Naive thymus-derived CD4-positive, alpha-beta T cell (primary cell): Measurements from ENCODE around the gene AMIGO3. TPM values are rescaled to one million over a fixed set of nuclear protein-coding genes. Genes with fewer than 3 reads are reported as not detected.

Experiments
- ATAC-seq: fragments of 150-1000 bp; cut with Tn5 transposase; 2 replicates; pipeline ENCODE4 v1.10.0; 2021; ENCODE audit warnings: mild to moderate bottlenecking, moderate library complexity
- CTCF ChIA-PET: fragments of 350-600 bp; sonication (Branson Sonifier 250); formaldehyde crosslinking; loops from one replicate; lab custom pipeline; 2021; ENCODE audit warnings: antibody characterized with exemption; lab: Charles Lee
- POLR2A ChIA-PET: fragments of 350-600 bp; sonication (Branson Sonifier 250); formaldehyde crosslinking; loops from one replicate; lab custom pipeline; 2021; ENCODE audit warnings: antibody characterized with exemption, inconsistent platforms; lab: Charles Lee
- DNase-seq, 9 donors: peaks; one replicate each; pipeline versions ENCODE4 v3.0.0 to v3.0.0-alpha.2; 2020 to 2022; ENCODE audit warnings: mixed read lengths in 1 of 9
- H3K27ac ChIP-seq: one replicate; pipeline ENCODE4 v1.7.0; 2013; ENCODE audit warnings: mild to moderate bottlenecking, low read depth, low read length, moderate library complexity
- H3K27me3 ChIP-seq, 2 donors: one replicate each; pipeline ENCODE4 v1.7.0; 2013; ENCODE audit warnings: low read length in 2 of 2, mild to moderate bottlenecking in 2 of 2, moderate library complexity in 2 of 2; ENCODE audit not compliant: control insufficient read depth in 2 of 2, insufficient read depth in 2 of 2
- H3K36me3 ChIP-seq, 3 experiments: 1 replicate in 2 of 3; 2 replicates in 1 of 3; pipeline ENCODE4 v1.7.0; 2013; ENCODE audit warnings: low read length in 3 of 3, mild to moderate bottlenecking in 3 of 3, moderate library complexity in 1 of 3; ENCODE audit not compliant: insufficient read depth in 3 of 3, control insufficient read depth in 2 of 3
- H3K4me1 ChIP-seq, 2 donors: one replicate each; pipeline ENCODE4 v1.7.0; 2013; ENCODE audit warnings: low read length in 2 of 2, mild to moderate bottlenecking in 2 of 2, moderate library complexity in 1 of 2; ENCODE audit not compliant: control insufficient read depth in 2 of 2, insufficient read depth in 2 of 2
- H3K4me3 ChIP-seq: 2 replicates; pipeline ENCODE4 v1.7.0; 2013; ENCODE audit warnings: mild to moderate bottlenecking, low read length
- H3K9me3 ChIP-seq, 3 experiments: 1 replicate in 2 of 3; 2 replicates in 1 of 3; pipeline ENCODE4 v1.7.0; 2013; ENCODE audit warnings: low read length in 3 of 3; ENCODE audit not compliant: control insufficient read depth in 2 of 3
- H3K27ac Mint-ChIP-seq, 9 donors: one replicate each; pipeline ENCODE4 v1.8.0; 2020 to 2022; ENCODE audit warnings: mixed read lengths in 9 of 9, mild to moderate bottlenecking in 8 of 9, moderate library complexity in 5 of 9, inconsistent platforms in 2 of 9
- H3K27me3 Mint-ChIP-seq, 5 donors: one replicate each; pipeline ENCODE4 v1.8.0; 2021 to 2022; ENCODE audit warnings: mixed read lengths in 5 of 5, mild to moderate bottlenecking in 1 of 5
- H3K36me3 Mint-ChIP-seq, 5 donors: one replicate each; pipeline ENCODE4 v1.8.0; 2020 to 2022; ENCODE audit warnings: mixed read lengths in 5 of 5, mild to moderate bottlenecking in 3 of 5, inconsistent platforms in 1 of 5
- H3K4me1 Mint-ChIP-seq, 7 donors: one replicate each; pipeline ENCODE4 v1.8.0; 2020 to 2022; ENCODE audit warnings: mixed read lengths in 7 of 7, mild to moderate bottlenecking in 3 of 7, inconsistent platforms in 1 of 7
- H3K4me3 Mint-ChIP-seq, 10 donors: one replicate each; pipeline ENCODE4 v1.8.0; 2020 to 2022; ENCODE audit warnings: mild to moderate bottlenecking in 10 of 10, mixed read lengths in 10 of 10, moderate library complexity in 6 of 10, inconsistent platforms in 2 of 10
- H3K9me3 Mint-ChIP-seq, 11 donors: one replicate each; pipeline ENCODE4 v1.8.0; 2020 to 2022; ENCODE audit warnings: mixed read lengths in 11 of 11, mild to moderate bottlenecking in 4 of 11, inconsistent platforms in 1 of 11, moderate library complexity in 1 of 11
- intact Hi-C, 2 donors: fragments of 100-400 bp; cut with micrococcal nuclease; formaldehyde crosslinking; loops; one replicate each; pipeline ENCODE4 v1.15.1; 2023
- polyA plus RNA-seq, 2 donors: library from polyadenylated mRNA; unstranded; fragments of 300-500 nt; fragmentation: Illumina TruSeq; gene quantifications; one replicate each; pipeline ENCODE4 v1.2.3, GENCODE V29; 2021
- total RNA-seq, 6 experiments: library from RNA in 5 of 6; stranded (reverse) in 5 of 6; gene quantifications; 1 replicate in 5 of 6; 2 replicates in 1 of 6; pipeline ENCODE4 v1.2.3 and lab custom pipeline; 2021 to 2026

The AMIGO3 gene
- total and polyA plus RNA-seq, 7 experiments from 2014 or later, result 0.16 to 1.8 (median 0.41) TPM; not detected in 3

DNA sequence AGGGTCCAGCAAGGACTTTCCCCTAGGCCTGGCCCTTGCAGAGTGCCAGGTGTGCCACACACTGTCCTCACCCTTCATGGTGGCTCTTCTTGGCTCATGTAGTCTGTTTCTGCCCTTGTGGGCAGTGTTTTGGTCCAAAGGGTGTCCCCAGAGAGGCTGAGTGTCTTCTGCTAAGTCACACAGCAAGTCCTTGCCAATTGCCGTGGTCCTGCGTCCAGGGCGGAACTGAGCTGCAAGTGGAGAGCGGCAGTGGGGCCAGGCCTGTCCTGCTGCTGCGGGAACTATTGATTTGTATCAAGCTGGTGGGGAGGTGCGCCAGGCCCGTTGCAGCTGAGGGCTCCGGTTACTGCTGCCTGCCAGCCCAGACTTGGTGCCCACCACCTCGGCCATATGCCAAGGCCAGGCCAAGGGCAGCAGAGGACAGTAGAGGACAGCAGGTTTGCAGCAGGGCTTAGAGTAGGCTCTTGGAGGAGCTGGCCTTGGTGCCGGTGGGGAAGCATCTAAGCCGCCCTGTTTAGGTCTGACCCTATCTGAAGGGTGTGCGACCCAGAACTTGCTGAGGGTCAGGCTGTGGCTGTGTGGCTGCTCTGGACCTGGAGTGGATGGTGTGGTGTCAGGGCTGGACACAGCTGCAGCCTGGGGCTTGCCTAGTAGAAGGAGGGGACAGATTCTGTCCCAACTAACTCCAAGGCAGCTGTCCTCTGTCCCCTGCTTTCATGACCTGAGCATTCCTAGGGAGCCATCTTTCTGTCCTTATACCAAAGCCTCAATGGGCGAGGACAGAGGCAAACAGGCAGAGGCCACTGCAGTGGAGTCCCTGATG, 4.5 kb downstream of the AMIGO3 start:
- DNase-seq, result no peak
- H3K9me3 Mint-ChIP-seq, result no peaks in the 10 kb centered on the region
- H3K27ac Mint-ChIP-seq, result no peak overlapping the region
- peaks cover 9 to 31% (median 14%) of the 10 kb centered on the region in 7 donors for H3K4me1 Mint-ChIP-seq
- Histone ChIP-seq H3K4me1 (peaks cover 7 to 9% of the 10 kb centered on the region in 2 donors), H3K36me3 (peaks cover 0 to 19% (median 0%) of the 10 kb centered on the region in 3 experiments), H3K4me3 (no peak overlapping the region), H3K9me3 (no peaks in the 10 kb centered on the region), H3K27me3 (no peaks in the 10 kb centered on the region), H3K27ac (no peak overlapping the region)
- no peak for ATAC-seq
- no peak overlapping the region for H3K4me3 Mint-ChIP-seq
- intact Hi-C loops, result no loop called here
- ChIA-PET CTCF (no interaction called here), POLR2A (no interaction called here)
- H3K36me3 Mint-ChIP-seq, result peaks cover 0 to 4% (median 1%) of the 10 kb centered on the region in 5 donors
- no peaks in the 10 kb centered on the region for H3K27me3 Mint-ChIP-seq

DNA sequence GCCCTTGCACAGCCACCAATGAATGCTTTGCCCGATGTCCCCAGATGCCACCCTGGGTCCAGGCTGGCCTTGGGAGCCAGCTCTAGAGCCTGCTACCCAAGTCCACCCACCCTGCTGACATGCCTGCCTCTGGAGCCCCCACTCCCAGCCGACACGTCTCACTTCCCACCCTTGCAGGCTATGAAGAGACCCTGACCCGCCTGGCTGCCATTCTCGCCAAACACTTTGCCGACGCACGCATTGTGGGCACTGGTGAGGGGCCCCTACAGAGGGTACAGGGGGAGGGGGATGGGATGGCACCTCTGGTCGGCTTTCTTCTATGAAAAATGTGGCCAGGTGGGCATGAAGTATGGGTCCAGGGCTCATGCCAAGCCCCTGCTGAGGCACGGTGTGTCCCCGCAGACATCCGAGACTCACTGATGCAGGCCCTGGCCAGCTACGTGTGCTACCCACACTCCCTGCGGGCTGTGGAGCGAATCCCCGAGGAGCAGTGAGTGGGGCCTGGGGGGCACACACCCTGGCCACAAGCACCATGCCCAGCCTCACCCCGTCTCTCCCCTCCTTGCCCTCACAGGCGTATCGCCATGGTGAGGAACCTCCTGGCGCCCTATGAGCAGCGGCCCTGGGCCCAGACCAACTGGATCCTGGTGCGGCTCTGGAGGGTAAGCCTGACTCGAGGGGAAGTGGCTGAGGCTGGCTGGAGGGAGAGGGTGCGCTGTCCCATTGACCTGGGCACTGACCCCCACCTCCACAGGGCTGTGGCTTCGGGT, 6.0 kb downstream of the AMIGO3 start:
- ATAC-seq (no peak), DNase-seq (no peak)
- Histone ChIP-seq H3K27ac (no peak overlapping the region), H3K36me3 (peaks cover 0 to 19% (median 0%) of the 10 kb centered on the region in 3 experiments), H3K4me1 (peaks cover 1 to 3% of the 10 kb centered on the region in 2 donors), H3K27me3 (no peaks in the 10 kb centered on the region), H3K4me3 (no peak overlapping the region), H3K9me3 (no peaks in the 10 kb centered on the region)
- intact Hi-C loops, result no loop called here
- Mint-ChIP-seq H3K27ac (peak overlapping the region in 1 of 9 donors; percentile 4), H3K9me3 (no peaks in the 10 kb centered on the region), H3K27me3 (no peaks in the 10 kb centered on the region), H3K4me3 (no peak overlapping the region), H3K36me3 (peaks cover 0 to 5% (median 2%) of the 10 kb centered on the region in 5 donors), H3K4me1 (peaks cover under 1 to 18% (median 4%) of the 10 kb centered on the region in 7 donors)
- POLR2A ChIA-PET, result interaction anchor here (0.6 to 1.2 kb wide), 2 partner anchors 9 to 199 kb away, joined by 3 to 4 read pairs; no protein-coding TSS in a partner anchor
- CTCF ChIA-PET, result no interaction called here

DNA sequence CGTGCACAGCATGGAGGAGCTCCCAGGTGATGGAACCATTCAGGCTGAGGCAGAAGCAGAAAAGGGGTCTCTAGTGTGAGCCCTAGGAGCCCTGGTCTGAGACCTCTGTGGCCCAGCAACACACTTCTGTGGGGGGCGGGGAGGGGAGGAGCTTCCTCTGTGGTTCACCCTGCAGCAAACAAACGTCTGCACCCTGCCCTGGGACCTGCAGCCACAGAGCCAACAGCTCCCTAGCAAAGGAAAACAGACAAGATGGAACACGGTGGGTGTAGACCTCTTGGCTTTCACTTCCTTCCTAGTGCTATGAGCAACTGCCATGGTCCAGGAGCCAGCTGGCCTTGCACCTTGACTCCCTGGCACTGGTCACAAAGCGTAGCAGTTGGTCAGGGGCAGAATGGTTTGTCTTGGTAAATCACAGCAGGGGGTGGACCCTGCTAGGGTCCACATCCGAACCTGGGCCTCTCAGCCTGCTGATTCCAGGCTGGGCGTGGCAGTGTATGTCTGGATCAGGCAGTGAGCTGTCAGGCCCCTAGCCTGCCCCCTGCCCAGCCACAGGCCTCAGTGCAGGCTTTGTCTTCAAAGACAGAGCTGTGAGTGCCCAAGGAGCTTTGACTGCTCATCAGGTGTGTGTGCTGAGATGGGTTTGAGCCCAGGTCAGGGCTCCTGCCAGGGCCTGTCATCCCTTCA, 6.7 kb downstream of the AMIGO3 start:
- H3K9me3 ChIP-seq, result no peaks in the 10 kb centered on the region
- no peak overlapping the region for H3K27ac ChIP-seq
- Mint-ChIP-seq H3K36me3 (peaks cover 0 to 5% (median 2%) of the 10 kb centered on the region in 5 donors), H3K4me3 (no peak overlapping the region), H3K27me3 (no peaks in the 10 kb centered on the region), H3K4me1 (peaks cover 0 to 17% (median 4%) of the 10 kb centered on the region in 7 donors), H3K9me3 (no peaks in the 10 kb centered on the region), H3K27ac (peak overlapping the region in 1 of 9 donors; percentile 4)
- ChIA-PET CTCF (no interaction called here), POLR2A (interaction anchor here (1.2 kb wide), 1 partner anchor 10 kb away, joined by 4 read pairs; no protein-coding TSS in a partner anchor)
- ATAC-seq (no peak), DNase-seq (no peak)
- intact Hi-C loops, result no loop called here
- no peaks in the 10 kb centered on the region for H3K4me1 ChIP-seq
- no peak overlapping the region for H3K4me3 ChIP-seq
- peaks cover 0 to 19% (median 0%) of the 10 kb centered on the region in 3 experiments for H3K36me3 ChIP-seq
- H3K27me3 ChIP-seq, result no peaks in the 10 kb centered on the region

DNA sequence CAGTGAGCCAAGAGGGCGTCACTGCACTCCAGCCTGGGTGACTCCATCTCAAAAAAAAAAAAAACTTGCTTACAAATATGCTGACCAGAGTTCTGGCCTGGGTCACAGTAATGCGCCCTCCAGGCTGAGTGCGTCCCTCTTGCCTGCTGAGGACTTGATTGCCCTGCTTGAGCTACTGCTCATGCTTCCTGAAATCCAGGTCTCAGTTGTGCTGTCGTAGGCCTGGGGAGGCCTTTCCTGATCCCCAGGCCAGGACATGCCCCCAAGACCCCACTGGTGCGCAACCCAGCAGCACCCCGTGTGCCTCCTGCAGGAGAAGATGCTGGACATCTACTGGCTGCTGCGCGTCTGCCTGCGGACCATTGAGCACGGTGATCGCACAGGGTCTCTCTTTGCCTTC, 7.3 kb downstream of the AMIGO3 start:
- ChIA-PET POLR2A (interaction anchor here (1.2 kb wide), 1 partner anchor 11 kb away, joined by 4 read pairs; no protein-coding TSS in a partner anchor), CTCF (no interaction called here)
- Histone ChIP-seq H3K27me3 (no peaks in the 10 kb centered on the region), H3K4me1 (no peaks in the 10 kb centered on the region), H3K4me3 (no peak overlapping the region), H3K27ac (no peak overlapping the region), H3K9me3 (no peaks in the 10 kb centered on the region), H3K36me3 (peaks cover 0 to 25% (median 0%) of the 10 kb centered on the region in 3 experiments)
- no peak overlapping the region for H3K4me3 Mint-ChIP-seq
- ATAC-seq (no peak), DNase-seq (no peak)
- intact Hi-C loops, result no loop called here
- H3K27ac Mint-ChIP-seq, result no peak overlapping the region
- H3K9me3 Mint-ChIP-seq, result no peaks in the 10 kb centered on the region
- H3K36me3 Mint-ChIP-seq, result peaks cover 0 to 8% (median 2%) of the 10 kb centered on the region in 5 donors
- no peaks in the 10 kb centered on the region for H3K27me3 Mint-ChIP-seq
- peaks cover 0 to 17% (median 4%) of the 10 kb centered on the region in 7 donors for H3K4me1 Mint-ChIP-seq

DNA sequence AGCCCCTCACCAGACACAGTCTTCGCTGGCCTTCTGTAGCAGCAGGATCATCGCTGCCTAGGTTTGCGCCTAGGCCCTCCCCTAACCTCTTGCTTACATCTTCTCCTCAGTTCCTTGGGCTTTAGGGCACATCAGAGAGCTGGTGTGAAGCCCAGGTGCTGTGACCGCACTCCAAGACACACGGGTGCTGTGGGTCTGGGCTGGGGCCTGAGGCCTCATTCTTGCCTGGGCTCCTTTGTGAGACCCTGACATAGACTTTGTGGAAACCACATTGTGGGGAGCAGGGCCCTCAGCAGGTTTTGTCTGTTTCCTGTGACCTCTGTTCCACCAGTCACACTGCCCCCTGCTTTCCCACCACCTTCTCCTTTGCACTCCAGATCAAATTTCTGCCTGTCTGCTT, 8.0 kb downstream of the AMIGO3 start:
- Histone ChIP-seq H3K9me3 (no peaks in the 10 kb centered on the region), H3K27ac (no peak overlapping the region), H3K36me3 (peaks cover 0 to 31% (median 0%) of the 10 kb centered on the region in 3 experiments), H3K4me3 (no peak overlapping the region), H3K4me1 (no peaks in the 10 kb centered on the region), H3K27me3 (no peaks in the 10 kb centered on the region)
- Mint-ChIP-seq H3K4me3 (no peak overlapping the region), H3K4me1 (peaks cover 0 to 17% (median 4%) of the 10 kb centered on the region in 7 donors), H3K27ac (peak overlapping the region in 1 of 9 donors; percentile 78), H3K36me3 (peaks cover 0 to 12% (median 2%) of the 10 kb centered on the region in 5 donors), H3K27me3 (no peaks in the 10 kb centered on the region), H3K9me3 (no peaks in the 10 kb centered on the region)
- POLR2A ChIA-PET, result interaction anchor here (1.5 kb wide), 1 partner anchor 8 kb away, joined by 4 read pairs; the partner anchor contains the start of gene AMIGO3
- ATAC-seq (peak; percentile 34), DNase-seq (no peak)
- intact Hi-C loops, result no loop called here
- CTCF ChIA-PET, result interaction anchor here (0.6 kb wide), 1 partner anchor 229 kb away, joined by 3 read pairs; the partner anchor contains the start of gene RBM6

DNA sequence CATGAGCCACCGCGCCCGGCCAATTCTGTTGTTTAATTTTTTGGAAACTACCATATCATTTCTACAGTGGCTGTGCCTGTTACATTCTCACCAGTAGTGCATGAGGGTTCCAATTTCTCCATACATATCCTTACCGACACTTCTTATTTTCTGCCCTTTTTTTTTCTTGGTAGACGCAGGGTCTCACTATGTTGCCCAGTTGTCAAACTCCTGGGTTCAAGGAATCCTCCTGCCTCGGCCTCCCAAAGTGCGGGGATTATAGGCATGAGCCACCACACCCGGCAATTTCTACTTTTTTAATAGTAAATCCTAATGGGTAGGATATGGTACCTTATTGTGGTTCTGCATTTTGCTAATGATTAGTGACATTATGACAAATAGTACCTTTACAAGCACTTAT, 9.6 kb downstream of the AMIGO3 start:
- no peak for ATAC-seq
- peaks cover 0 to 12% (median 0%) of the 10 kb centered on the region in 5 donors for H3K36me3 Mint-ChIP-seq
- POLR2A ChIA-PET, result no interaction called here
- Histone ChIP-seq H3K9me3 (no peaks in the 10 kb centered on the region), H3K27me3 (no peaks in the 10 kb centered on the region), H3K4me3 (no peak overlapping the region), H3K36me3 (peaks cover 0 to 37% (median 0%) of the 10 kb centered on the region in 3 experiments), H3K4me1 (no peaks in the 10 kb centered on the region), H3K27ac (no peak overlapping the region)
- H3K4me1 Mint-ChIP-seq, result peaks cover 0 to 17% (median 4%) of the 10 kb centered on the region in 7 donors
- H3K9me3 Mint-ChIP-seq, result no peaks in the 10 kb centered on the region
- intact Hi-C loops, result no loop called here
- no peak overlapping the region for H3K4me3 Mint-ChIP-seq
- H3K27ac Mint-ChIP-seq, result peak overlapping the region in 1 of 9 donors; percentile 12
- H3K27me3 Mint-ChIP-seq, result no peaks in the 10 kb centered on the region
- DNase-seq, result no peak
- CTCF ChIA-PET, result no interaction called here
